Upper lobe of right lung (tissue), 1 donor: ENCODE results near the gene ZNF672. TPM values are rescaled to one million over a fixed set of nuclear protein-coding genes. Genes with fewer than 3 reads are reported as not detected.
A peak's percentile ranks its signal among the peaks of the same experiment; 100 is the strongest.

Source experiments
- ATAC-seq: fragments of 200-7000 bp; cut with Tn5 transposase; one replicate; pipeline ENCODE4 v1.9.1; 2020; ENCODE audit warnings: mild to moderate bottlenecking, moderate library complexity
- DNase-seq: peaks from one replicate; pipeline ENCODE4 v3.0.0-alpha.2; 2020
- H3K27ac ChIP-seq: fragments of 200-600 bp; one replicate; pipeline ENCODE4 v1.8.0; 2022
- H3K27me3 ChIP-seq: fragments of 200-600 bp; one replicate; pipeline ENCODE4 v1.8.0; 2022; ENCODE audit warnings: mild to moderate bottlenecking
- H3K36me3 ChIP-seq: fragments of 200-600 bp; one replicate; pipeline ENCODE4 v1.8.0; 2022
- H3K4me1 ChIP-seq: fragments of 200-600 bp; one replicate; pipeline ENCODE4 v1.8.0; 2022
- H3K4me3 ChIP-seq: fragments of 200-600 bp; one replicate; pipeline ENCODE4 v1.8.0; 2022; ENCODE audit warnings: mild to moderate bottlenecking
- H3K9me3 ChIP-seq: fragments of 200-600 bp; one replicate; pipeline ENCODE4 v1.8.0; 2022
- CTCF ChIP-seq: fragments of 200-600 bp; IDR thresholded peaks from one replicate; pipeline ENCODE4 v1.8.0; 2022; ENCODE audit warnings: antibody characterized with exemption
- intact Hi-C: fragments of 100-400 bp; cut with DNase I; formaldehyde crosslinking; loops from one replicate; pipeline ENCODE4 v1.11.0; 2022
- total RNA-seq: library from RNA; stranded (reverse); fragmentation: NEBNext Ultra II Directional; extraction: Animal tissue kit (Norgen Biotek cat#: 25700); gene quantifications from one replicate; pipeline ENCODE4 v1.2.1, GENCODE V29; 2021
- donor health status: DM: no; HTN: yes; CAD: no; lungs with severe emphysema.

The ZNF672 gene
- total RNA-seq, 1 donor from 2014 or later, result 38.1 TPM

DNA sequence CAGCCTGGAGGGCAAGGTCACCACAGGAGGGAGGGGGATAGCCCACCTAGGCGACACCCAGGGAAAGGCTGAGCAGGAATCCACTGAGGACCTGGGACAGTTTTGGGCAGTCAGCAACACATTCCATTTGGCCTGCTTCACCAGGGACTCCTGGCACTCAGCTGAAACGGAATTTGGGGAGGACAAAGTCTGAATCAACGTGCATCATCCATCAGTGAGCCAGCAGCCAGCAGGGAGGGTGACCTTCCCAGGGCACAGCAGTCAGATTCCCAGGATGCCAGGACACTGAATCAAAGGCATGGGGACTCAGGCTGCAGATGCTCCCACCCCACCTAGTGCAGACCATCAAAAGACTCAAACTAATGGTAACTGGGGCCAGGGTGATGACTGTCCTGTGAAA lies 16.9 kb upstream of the ZNF672 start:
- H3K4me3 ChIP-seq, result no peak overlapping the region
- peaks cover 26% of the 10 kb centered on the region for H3K36me3 ChIP-seq
- TF ChIP-seq CTCF, result no peak
- no peak for DNase-seq
- no peak overlapping the region for H3K27ac ChIP-seq
- no peaks in the 10 kb centered on the region for H3K9me3 ChIP-seq
- H3K4me1 ChIP-seq, result peaks cover 48% of the 10 kb centered on the region
- intact Hi-C loops, result no loop called here
- H3K27me3 ChIP-seq, result no peaks in the 10 kb centered on the region
- ATAC-seq, result no peak

DNA sequence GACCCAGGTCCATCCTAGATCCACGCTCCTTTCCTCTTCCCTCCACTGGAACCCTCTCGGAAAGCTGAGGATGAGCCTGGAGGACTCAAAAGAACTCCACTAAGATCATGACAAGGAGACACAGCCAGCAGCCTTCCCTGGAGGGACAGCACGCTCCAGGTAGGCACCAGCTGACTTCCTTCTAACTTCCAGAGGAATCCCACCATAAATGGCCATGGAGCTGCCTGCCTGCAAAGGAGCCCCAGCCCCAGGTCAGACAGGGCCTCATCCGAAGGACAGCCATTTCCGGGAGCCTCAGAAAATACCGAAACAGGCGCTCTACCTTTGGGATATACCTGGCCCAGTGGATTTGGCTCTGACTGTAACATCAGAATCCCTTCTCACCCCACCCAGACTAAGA lies 16.4 kb upstream of the ZNF672 start:
- Histone ChIP-seq H3K27me3 (no peaks in the 10 kb centered on the region), H3K36me3 (peaks cover 21% of the 10 kb centered on the region), H3K4me1 (peaks cover 49% of the 10 kb centered on the region), H3K27ac (no peak overlapping the region), H3K9me3 (no peaks in the 10 kb centered on the region), H3K4me3 (no peak overlapping the region)
- no peak for TF ChIP-seq CTCF
- ATAC-seq (no peak), DNase-seq (no peak)
- intact Hi-C loops, result no loop called here

DNA sequence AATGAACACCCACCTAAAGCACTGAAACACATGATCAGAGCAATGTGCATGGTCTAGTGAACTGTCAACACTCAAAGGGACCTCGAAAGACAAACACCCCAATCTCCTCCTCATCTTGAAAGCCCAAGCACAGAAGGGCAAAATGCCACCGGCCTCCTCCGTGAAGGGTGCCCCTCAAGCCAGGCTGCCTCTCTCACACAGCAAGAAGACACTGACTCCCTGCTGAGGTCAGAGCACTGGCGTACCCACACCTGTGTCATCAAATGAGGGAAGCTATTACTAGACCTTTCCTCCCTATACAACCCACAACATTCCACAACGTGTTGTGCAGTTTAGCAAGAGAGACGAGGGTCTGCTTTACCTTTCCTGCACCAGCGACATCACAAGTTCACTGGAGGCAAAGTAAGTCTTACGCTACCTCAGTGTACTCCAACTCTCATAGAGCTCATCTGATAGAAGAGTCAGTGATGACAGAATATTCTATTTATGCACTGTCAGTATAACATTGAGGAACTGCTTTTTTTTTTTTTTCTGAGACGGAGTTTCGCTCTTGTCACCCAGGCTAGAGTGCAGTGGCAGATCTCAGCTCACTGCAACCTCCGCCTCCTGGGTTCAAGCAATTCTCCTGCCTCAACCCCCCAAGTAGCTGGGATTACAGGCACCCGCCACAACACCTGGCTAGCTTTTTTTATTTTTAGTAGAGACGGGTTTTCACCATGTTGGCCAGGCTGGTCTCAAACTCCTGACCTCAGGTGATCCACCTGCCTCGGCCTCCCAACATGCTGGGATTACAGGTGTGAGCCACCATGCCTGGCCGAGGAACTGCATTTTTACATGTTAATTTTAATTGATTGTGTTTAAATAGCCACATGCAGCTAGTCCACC lies 15.6 kb upstream of the ZNF672 start:
- peaks cover 19% of the 10 kb centered on the region for H3K36me3 ChIP-seq
- no peak overlapping the region for H3K27ac ChIP-seq
- H3K4me3 ChIP-seq, result no peak overlapping the region
- no peaks in the 10 kb centered on the region for H3K27me3 ChIP-seq
- no peaks in the 10 kb centered on the region for H3K9me3 ChIP-seq
- no peak for ATAC-seq
- intact Hi-C loops, result no loop called here
- no peak for TF ChIP-seq CTCF
- no peak for DNase-seq
- peaks cover 56% of the 10 kb centered on the region for H3K4me1 ChIP-seq

- no peak for ATAC-seq
- no peak for DNase-seq
- no peaks in the 10 kb centered on the region for H3K9me3 ChIP-seq
- intact Hi-C loops, result no loop called here
- no peaks in the 10 kb centered on the region for H3K27me3 ChIP-seq
- TF ChIP-seq CTCF, result no peak
- peaks cover 57% of the 10 kb centered on the region for H3K4me1 ChIP-seq
- peaks cover 19% of the 10 kb centered on the region for H3K36me3 ChIP-seq
- peak overlapping the region; percentile 9 for H3K4me3 ChIP-seq
- no peak overlapping the region for H3K27ac ChIP-seq
These were observed 14.5 kb upstream of the ZNF672 start for GRCh38 chr1:248823517-248824001.

DNA sequence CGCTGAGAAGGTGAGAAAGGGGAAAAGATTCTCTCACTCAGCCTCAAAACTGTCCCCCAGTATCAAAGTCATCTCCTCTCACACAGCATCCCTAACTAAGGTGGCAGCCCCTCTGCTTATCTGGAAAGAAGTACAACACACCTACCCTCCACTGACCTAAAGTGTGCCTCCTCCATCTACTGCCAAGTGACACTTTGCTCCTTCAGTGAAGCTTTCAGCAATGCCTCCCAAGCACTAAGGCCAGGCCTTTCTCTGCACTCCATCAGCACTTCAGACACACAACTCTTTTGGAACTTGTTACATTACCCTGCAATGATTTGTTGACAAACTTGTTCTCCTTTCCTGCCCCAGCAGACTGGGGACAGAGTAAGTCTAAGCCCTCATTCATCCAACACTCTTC lies 13.7 kb upstream of the ZNF672 start:
- TF ChIP-seq CTCF, result no peak
- peaks cover 54% of the 10 kb centered on the region for H3K4me1 ChIP-seq
- no peak overlapping the region for H3K27ac ChIP-seq
- no peaks in the 10 kb centered on the region for H3K9me3 ChIP-seq
- no peak for ATAC-seq
- intact Hi-C loops, result no loop called here
- no peak for DNase-seq
- peaks cover 19% of the 10 kb centered on the region for H3K36me3 ChIP-seq
- peak overlapping the region; percentile 9 for H3K4me3 ChIP-seq
- no peaks in the 10 kb centered on the region for H3K27me3 ChIP-seq
